Activated CD4-positive, alpha-beta T cell treated with anti-CD3 and anti-CD28 coated beads, Interleukin-10, Interleukin-2, amounts not matched to agents 100 ng/mL and 50 ng/mL, durations not matched to agents 16 hours and 8 hours (primary cell): ENCODE data around the gene TMEM204.
"Not testable (repeated sequence)": the region's sequence is repeated elsewhere in the genome, so short reads cannot be mapped to it uniquely, and the experiment has no call there.

ENCODE experiments used
- DNase-seq: peaks from one replicate; pipeline ENCODE4 v3.0.0-alpha.2; 2020

TMEM204 gene

DNA sequence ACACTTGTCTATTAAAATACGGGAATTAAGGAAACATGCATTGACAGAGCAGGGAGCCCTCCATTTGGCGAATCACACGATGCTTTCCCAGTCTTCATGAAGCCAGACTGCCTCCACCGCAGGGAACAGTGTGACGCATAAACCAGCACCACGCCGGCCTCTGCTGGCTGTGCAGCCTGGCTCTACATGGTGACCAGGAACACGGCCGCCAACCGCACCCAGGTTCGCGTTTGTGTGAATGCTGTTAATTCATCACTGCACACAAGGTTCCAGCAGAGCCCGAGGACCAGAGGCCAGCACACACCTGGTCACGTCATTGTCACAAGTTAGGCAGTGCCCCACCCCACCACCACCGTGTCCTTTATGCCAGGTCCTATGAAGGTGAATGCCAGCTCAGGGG, 26.7 kb downstream of the TMEM204 start:
- DNase-seq: no peak

DNA sequence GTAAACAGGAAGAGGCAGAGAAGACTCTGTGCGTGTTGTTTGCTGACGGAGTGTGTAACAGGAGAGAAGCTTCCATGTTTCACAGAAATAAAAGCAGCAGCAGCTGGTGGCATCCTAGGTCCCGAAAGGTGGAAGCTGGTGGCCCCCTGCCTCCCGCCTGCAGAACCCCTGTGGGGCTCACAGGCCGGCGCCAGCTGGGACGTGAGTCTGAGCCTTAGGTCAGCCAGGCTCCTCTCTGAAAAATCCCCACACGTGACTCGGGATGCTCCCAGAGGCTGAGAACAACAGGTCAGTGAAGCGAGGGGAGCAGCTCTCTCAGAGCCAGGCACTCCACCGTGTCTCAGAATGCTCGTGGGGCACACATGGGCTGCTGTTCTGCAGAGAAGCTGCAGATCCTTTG, 27.4 kb downstream of the TMEM204 start:
- DNase-seq: no peak

DNA sequence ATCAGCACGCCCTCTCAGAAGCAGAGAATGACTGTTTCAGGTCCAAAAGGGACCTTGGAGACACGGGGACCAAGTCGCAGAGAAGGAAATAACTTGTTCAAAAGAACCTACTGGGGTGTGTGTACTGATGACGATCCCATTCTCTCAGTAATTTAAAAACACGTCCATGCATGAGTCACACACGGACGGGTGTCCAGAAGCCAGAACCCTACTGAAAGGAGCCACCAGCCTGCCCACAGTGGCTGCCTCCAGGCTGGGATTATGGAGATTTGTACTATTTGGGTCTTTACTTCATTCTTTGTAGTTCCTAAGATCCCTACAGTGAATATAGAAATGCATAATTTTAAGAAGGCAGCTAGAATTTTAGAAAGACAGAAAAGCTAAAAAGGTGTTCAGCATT, 27.8 kb downstream of the TMEM204 start:
- DNase-seq: no peak

DNA sequence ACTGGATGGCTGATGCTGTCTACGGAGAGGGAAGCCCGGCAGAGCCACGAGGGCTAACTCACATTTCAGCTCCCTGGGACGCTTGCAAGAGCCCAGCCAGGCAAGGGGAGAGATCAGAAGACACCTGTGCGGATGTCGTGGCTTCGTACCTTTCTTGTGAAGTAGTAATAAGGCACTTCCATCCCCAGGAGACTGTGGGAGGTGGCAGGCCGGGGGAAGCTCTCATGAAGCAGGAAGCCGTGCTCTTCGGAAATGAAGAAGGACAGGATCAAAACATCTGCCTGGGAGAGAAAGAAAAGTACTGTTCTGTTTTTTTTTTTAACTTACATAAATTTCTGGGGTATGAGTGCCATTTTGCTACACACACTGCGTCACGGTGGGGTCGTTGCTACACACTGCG, 28.4 kb downstream of the TMEM204 start:
- DNase-seq: no peak

DNA sequence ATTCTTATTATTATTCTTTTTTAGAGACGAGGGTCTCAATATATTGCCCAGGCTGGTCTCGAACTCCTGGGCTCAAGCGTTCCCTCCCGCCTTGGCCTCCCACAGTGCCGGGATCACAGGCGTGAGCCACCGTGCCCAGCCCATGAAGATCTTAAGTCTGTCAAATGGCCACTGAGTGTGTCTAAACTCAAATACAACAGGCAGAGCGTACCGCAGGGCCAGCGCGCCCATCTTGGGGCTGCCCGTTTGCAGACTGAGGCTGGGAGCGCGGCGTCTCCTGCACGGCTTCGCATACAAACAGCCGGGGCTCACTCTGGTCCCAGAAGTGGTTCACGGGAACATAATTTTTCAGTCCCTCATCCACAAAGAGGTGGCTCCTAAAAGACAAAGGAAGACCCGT, 30.3 kb downstream of the TMEM204 start:
- no peak for DNase-seq

DNA sequence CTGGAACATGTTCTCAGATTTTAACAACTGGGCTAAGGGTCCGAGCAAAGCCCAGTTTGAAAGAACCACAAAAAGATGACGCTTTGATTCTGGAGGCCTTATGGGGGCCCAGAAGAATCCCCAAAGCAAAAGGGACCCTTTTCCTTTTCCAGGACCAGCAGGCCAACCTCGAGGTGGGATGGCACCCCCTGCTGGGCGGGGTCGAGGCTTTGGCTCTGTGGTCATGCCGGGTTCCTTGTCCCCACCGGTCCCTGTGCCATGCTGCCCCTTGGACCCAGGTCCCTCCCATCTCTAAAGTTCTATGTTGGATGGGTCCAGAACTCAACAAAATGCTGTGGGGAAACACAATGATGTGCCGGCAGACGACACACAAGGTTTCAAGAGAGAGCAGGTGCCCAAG, 30.9 kb downstream of the TMEM204 start:
- DNase-seq: no peak

DNA sequence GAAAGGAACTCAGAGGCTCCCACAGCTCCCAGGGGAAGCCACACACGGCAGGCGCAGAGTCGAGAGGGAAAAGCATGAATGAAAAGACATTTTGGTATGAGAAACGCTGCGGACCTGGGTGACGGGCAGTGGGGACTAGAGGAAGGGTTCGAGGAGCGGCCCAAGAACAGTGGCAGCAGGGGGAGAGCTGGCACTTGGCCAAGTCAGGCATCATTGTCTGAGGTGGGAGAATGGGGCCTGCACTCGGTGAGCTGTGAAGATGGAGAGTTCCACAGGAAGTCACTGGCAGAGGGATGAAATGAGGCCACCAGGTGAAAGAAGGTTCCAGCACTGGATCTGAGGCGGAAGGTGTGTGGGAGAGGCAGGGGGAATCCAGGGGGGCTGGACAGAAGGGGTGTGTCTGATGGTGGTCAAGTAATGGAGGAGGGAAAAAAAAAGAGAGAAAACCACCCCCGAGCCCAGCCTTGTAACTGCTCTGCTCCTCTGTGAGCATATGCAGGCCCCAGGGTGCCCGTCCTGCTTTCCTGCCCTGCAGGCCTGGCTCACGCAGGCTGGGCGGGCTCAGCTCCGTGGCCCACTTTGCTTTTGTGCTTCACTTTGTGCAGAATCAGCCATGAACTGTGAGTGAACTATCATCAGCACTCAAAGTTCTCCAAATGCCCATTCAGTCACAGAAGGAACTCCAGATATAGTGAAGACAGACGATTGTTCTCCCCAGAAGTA, 31.8 kb downstream of the TMEM204 start:
- no peak for DNase-seq

DNA sequence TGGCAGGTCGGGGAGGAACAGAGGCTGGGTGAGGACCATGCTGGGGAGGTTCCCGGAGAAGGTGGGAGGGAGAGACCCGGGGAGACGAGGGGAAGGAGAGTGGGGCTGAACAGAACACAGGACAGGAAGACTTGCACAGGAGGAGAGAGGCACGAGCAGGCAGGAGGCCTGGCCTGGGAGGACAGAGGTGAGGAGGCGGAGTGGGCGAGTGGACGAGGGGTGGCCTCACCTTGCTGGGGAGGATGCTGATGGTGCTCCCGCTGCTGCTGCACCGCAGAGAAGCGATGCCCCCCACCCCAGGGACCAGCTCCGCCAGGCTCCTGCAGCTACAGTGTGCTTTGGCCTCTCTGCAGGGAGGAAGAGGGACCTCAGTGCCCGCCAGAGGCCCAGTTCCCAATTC, 34.5 kb downstream of the TMEM204 start:
- DNase-seq: no peak

DNA sequence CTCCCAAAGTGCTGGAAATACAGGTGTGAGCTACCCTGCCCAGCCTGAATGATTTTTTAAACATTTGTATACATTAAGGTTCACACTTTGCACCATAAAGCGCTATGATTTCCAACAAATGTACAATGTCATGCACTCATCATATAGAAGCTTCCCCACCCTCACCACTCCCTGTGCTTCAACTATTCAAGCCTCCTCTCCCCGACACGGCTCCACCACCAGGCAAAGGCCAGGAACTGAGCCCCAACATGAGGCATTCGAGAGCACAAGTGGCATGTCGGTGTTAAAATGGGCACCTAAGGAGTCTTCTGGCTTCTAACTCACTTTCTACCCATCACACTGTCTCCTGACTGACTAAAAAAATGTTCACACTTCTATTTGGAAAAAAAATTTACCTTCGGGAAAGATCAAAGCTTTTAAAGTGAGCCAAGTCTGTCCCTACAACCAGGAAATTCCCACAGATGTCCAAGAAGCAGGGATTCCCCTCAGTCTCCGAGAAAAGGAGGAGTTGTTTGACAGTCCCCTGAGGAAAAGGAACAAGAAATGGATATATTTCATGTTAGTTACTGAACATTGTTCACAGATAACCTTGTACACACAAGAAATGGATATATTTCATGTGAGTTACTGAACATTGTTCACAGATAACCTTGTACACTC, 37.7 kb downstream of the TMEM204 start:
- DNase-seq: no peak

DNA sequence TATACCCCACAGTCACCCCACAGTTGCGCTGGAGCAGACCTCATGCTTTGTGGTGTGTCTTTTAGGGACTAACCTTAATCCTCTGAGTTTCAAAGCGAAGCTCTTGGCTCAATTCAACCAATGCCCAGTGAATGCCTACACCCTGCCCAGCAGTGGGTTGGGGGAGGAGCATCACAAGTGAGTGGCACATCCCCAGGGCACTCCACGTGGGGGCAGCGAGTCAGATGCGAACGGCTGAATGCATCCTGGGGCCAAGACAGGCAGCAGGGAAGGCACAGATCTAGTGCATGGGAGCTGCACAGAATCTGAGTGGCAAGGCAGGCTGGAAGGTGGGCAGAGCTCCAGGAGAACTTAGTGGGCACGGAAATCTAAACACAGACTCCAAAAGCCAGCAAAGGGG, 39.2 kb downstream of the TMEM204 start:
- DNase-seq: no peak

DNA sequence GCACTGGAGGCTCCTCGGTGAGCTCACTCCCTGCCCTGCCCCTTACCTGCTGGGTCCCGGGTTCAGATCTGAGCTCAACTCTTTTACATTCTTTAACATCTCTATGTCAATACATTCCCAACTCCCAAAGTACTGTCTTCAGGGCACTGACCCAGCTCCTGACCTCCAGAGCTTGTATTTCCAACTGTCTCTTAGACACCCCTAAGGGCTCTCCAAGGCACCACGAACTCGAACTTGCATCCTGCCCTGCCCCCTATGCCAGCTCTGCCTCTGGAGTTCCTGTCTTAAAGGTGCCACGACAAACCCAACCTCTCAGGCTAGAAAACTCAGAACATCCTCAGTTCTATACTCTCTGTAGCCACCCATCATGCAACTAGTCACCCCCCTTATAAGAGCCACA, 39.8 kb downstream of the TMEM204 start:
- no peak for DNase-seq

DNA sequence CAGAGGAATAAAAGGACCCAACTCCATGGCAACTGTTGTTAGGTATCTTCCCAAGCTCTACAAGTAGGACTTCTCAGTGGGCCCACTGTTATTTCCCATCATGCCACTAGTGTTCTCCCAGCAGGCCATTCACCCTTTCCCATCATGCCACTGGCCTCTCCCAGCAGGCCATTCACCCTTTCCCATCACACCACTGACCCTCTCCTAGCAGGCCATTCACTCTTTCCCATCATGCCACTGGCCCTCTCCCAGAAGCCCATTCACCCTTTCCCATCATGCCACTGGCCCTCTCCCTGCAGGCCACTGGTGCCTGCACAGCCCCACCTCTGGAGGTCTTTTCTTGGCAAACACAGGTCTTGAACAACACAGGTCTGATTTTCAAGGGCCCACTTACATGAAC, 42.1 kb downstream of the TMEM204 start:
- DNase-seq: no peak

DNA sequence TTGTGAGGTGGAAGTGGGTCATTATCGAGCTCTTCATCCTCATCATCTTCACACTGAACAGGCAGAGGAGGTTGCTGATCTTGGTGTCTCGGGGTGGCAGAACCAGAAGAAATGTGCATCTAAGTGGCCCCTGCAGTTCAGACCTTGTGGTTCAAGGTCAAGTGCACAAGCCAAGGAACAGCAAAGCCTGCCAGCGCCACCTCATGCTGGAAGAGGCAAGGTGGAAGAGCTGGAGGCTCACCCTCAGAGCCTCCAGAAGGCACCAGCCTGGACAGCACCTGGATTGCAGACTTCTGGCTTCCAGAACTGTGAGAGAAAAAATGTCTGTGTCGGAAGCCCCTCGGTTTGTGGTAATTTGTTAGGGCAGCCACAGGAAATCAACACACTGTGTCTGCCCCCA, 45.7 kb downstream of the TMEM204 start:
- no peak for DNase-seq

DNA sequence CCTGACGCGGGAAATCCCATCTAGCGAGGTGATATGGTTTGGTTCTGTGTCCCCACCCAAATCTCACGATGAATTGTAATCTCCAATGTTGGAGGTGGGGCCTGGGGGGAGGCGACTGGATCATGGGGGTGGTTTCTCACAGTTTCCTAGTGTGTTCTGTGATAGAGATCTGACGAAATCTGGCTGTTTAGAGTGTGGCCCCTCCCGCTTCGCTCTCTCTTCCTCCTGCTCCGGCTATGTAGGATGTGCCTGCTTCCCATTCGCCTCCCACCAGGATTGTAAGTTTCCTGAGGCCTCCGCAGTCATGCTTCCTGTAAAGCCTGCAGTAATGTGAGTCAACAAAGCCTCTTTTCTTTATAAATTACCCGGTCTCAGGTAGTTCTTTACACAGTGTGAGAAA, 46.8 kb downstream of the TMEM204 start:
- DNase-seq: no peak

DNA sequence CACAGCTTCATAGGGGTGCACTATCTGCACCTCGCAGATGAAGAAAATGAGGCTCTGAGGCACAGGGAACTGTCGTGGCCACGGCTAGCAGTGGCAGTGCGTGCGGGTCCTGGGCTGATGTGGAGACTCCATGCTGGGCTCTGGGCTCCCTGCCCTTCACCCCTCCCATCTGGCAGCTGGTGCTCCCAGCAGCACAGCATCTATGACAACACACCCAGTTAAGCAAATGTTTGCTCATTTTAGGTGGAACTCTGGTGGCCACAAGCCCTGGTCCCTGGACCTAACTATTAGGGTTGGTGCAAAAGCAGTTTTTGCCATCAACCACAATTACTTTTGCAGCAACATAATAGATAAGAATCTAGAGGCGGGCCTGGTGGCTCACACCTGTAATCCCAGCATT, 47.5 kb downstream of the TMEM204 start:
- DNase-seq: no peak

DNA sequence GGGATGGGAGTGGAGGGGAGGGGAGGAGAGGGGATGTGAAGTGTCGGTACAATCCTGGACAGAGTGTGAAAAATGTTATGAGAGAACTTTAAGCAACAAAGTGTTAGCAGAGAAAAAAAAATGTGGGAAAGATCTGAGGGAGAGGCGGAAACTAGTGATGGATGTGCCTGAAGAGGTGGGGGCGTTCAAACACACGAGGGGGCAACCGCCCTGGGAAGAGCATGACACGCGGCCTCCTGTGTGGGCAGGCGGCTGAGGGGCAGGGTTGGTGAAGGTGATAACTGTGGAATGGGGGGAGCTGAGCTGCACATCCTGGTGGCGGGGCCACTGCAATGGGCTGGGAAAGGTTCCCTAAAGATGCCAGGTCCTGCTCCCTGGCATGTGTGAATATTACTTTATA, 48.3 kb downstream of the TMEM204 start:
- DNase-seq: no peak

DNA sequence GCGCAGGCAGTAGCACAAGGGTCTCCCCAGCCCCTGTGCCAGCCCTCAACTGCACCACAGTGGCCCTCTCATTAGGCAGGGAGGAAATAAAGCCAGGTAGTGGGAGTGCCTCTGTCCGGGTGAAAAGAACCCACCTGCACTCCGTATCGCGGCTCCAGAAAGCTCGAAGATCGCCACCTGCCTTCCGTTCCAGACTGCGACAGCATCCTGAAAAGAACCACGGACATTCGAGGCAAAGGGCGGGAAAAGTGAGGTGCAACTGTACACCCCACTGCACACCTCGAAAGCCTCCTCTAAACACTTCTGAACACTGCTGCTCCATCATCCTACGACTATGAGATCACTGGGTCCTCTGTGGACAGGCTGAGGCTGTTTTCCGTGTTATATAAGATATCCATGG, 49.7 kb downstream of the TMEM204 start:
- no peak for DNase-seq

DNA sequence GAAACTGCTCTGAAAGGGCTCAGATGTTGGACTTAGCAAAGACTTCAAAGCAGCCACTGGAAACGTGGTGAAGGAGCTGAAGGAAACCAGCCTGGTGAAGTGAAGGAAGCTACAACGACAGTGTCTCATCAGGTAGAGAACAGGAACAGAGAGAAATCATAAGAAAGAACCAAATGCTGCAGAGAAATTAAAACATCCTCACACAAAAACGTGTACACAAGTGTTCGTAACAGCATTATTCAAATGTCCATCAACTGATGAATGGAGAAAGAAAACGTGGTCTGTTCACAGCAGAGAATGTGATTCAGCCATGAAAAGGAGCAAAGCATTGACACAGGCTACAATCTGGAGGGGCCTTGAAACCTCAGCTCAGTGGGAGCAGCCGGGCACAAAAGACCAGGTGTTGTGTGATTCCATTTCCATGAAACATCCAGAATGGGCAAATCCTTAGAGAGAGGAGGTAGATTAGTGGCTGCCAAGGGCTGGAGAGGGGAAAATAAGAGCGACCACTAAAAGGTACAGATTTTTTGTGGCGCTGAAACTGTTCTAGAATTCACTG, 51.5 kb downstream of the TMEM204 start:
- no peak for DNase-seq

DNA sequence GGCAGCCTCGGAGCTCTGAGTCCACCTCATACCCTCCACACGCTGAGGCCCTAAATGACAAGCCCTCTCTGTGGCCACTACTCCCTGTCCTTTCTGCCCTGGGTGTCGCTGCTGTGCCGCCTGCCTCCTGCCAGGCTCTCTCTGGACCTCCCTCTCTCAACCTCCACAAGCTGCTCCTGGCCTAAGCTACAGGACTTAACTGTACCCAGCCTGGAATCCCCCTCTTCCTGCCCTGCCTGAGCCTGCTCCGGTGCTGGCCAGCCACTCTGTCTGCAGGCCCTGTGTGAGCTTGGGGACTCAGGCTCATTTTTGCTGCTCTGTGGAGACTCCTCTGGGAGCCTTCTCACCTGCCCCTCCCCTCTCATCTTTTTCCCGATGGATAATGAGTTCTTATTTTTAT, 56.9 kb downstream of the TMEM204 start:
- no peak for DNase-seq

DNA sequence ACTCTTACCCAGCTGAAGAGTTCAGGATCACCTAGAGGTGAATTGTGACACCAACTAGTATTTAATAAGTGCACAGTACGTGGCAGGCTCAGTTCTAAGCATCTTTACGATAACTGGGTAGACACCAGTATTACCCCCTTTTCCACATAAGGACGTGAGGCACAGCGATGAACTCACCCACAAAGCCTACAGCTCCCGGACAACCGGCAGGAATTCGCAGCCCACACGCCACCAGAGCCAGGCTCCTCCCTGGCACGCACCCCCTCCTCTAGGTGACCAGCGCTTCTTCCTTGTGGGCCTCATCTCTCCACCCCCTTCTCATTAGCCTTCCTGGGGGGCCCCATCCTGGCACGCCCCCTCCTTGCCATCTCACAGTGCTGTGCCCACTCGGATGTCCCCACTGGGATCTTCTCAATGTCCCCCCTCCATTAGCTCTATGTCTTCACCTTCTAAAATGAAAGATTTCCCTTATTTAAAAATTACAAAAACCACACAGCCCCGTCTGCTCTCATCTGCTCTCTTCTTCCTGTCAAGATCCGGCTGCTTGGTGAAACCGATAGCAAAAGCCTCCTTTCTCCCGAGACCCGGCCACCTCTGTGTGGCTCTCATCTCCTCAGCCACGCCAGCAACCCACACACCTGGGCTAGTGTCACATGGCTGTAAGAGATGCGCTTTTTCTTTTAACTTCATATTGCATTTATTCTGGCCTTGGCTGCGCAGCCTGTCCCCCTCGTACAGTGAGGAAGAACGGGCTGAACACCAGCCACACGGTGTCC, 57.7 kb downstream of the TMEM204 start:
- DNase-seq: no peak

DNA sequence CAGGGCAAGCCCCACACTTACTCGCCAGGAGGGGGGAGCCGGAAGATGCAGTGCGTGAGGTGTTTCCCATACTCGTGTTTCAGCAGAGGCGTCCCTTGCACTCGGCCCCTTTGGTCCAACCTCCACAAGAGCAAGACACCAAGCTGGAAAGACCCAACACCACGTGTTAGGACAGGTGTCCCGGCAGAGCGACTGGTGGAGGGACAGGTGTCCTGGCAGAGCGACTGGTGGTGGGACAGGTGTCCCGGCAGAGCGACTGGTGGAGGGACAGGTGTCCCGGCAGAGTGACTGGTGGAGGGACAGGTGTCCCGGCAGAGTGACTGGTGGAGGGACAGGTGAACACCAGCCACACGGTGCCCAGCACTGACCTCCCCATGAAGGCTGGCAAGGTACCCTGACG, 59.0 kb downstream of the TMEM204 start:
- DNase-seq: no peak

DNA sequence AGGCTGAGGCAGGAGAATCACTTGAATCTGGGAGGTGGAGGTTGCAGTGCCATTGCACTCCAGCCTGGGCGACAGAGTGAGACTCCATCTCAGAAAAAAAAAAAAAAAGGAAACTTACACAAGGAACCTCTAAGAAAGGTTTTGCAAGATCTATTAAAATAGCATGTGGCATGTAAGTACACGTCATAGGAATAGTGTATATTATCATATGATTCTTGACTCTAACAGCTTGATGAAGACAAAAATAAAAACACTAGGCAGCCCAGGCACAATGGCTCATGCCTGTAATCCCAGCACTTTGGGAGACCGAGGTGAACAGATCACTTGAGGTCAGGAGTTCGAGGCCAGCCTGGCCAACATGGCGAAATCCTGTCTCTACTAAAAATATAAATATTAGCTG, 62.0 kb downstream of the TMEM204 start:
- not testable (repeated sequence) for DNase-seq

DNA sequence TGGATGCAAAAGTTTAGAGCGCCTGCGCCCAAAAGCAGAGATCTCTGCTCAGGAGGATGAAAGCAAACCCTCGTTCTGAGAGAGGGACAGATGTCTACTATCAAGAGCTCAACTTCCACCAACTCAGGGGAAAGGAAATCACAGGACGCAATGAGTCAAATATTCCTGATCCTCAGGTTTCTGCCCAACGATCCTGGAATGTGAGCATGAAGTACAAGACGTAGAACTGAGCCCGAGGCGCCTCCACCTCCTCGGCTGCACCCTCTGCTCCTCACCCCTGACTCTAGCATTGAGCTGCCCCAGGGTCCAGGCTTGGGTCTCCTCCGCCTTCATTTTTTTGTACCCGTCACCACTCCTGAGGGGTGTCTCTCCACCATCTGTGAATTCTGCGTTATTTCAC, 63.0 kb downstream of the TMEM204 start:
- DNase-seq: no peak

DNA sequence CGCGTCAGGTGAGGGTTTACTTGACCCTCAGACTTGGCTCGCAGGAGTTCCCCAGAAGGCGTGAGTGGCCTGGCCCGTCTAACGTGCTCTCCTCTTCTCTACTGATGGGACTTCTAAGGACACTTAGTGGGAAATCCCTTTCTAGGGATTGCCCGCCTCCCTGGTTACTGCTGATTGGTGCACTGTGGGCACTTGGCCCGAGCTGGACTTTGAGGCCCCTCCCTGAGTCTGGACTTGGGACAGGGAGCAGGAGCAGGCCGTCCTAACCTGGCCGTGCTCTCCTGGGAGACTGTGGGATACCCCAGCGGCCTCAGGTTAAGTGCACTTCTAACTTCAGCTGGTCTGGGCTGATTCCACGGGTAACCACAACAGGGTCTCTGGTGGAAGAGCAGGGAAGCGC, 63.7 kb downstream of the TMEM204 start:
- no peak for DNase-seq
